Left lung (tissue), 10 donors: Measurements from ENCODE around the gene TBCD. TPM values are rescaled to one million over a fixed set of nuclear protein-coding genes. Genes with fewer than 3 reads are reported as not detected.
A peak's percentile ranks its signal among the peaks of the same experiment; 100 is the strongest.

Experiments
- ATAC-seq: fragments of 200-7000 bp; cut with Tn5 transposase; one replicate; pipeline ENCODE4 v1.9.1; 2020; ENCODE audit warnings: moderate library complexity
- DNase-seq, 4 donors: peaks; one replicate each; pipeline ENCODE4 v3.0.0-alpha.2; 2013 to 2020
- H3K27ac ChIP-seq, 2 donors: fragments of 200-600 bp; sonication (generic) in 1 of 2; one replicate each; pipeline versions ENCODE4 v1.5.0 to v1.8.0; 2020 to 2021
- H3K27me3 ChIP-seq, 2 donors: fragments of 200-600 bp; sonication (generic) in 1 of 2; one replicate each; pipeline versions ENCODE4 v1.5.0 to v1.8.0; 2020 to 2021
- H3K36me3 ChIP-seq, 2 donors: fragments of 200-600 bp; sonication (generic) in 1 of 2; one replicate each; pipeline versions ENCODE4 v1.5.0 to v1.8.0; 2020 to 2021
- H3K4me1 ChIP-seq, 2 donors: fragments of 200-600 bp; one replicate each; pipeline ENCODE4 v1.8.0; 2021
- H3K4me3 ChIP-seq, 2 donors: fragments of 200-600 bp; sonication (generic) in 1 of 2; one replicate each; pipeline versions ENCODE4 v1.5.0 to v1.8.0; 2020 to 2021; ENCODE audit warnings: mild to moderate bottlenecking in 1 of 2
- H3K9me3 ChIP-seq, 2 donors: fragments of 200-600 bp; sonication (generic) in 1 of 2; one replicate each; pipeline versions ENCODE4 v1.5.0 to v1.8.0; 2020 to 2021
- intact Hi-C, 2 donors: fragments of 100-400 bp; cut with DNase I; formaldehyde crosslinking; loops; one replicate each; pipeline versions ENCODE4 v1.11.2 to v1.14.2; 2022
- polyA plus RNA-seq, 6 donors: library from polyadenylated mRNA; unstranded; fragments of 120-200 nt; gene quantifications; one replicate each; pipeline ENCODE4 v1.2.1, GENCODE V29; 2013; ENCODE audit not compliant: insufficient read length in 6 of 6
- total RNA-seq, 2 donors: library from RNA; stranded (reverse); fragmentation: NEBNext Ultra II Directional; extraction: Animal tissue kit (Norgen Biotek cat#: 25700); gene quantifications; one replicate each; pipeline ENCODE4 v1.2.1, GENCODE V29; 2021
- TF ChIP-seq, protein P1 (sequence below), 2 donors: fragments of 200-600 bp; sonication (generic) in 1 of 2; IDR thresholded peaks; one replicate each; pipeline versions ENCODE4 v1.5.0 to v1.8.0; 2021; ENCODE audit warnings: antibody characterized with exemption in 2 of 2
- donor health status: DM: no; HTN: yes; CAD: no.
- donor health status: DM: no; HTN: no; CAD: no.

TBCD gene
- total and polyA plus RNA-seq, 8 donors, result 87.2 to 133 (median 104) TPM

DNA sequence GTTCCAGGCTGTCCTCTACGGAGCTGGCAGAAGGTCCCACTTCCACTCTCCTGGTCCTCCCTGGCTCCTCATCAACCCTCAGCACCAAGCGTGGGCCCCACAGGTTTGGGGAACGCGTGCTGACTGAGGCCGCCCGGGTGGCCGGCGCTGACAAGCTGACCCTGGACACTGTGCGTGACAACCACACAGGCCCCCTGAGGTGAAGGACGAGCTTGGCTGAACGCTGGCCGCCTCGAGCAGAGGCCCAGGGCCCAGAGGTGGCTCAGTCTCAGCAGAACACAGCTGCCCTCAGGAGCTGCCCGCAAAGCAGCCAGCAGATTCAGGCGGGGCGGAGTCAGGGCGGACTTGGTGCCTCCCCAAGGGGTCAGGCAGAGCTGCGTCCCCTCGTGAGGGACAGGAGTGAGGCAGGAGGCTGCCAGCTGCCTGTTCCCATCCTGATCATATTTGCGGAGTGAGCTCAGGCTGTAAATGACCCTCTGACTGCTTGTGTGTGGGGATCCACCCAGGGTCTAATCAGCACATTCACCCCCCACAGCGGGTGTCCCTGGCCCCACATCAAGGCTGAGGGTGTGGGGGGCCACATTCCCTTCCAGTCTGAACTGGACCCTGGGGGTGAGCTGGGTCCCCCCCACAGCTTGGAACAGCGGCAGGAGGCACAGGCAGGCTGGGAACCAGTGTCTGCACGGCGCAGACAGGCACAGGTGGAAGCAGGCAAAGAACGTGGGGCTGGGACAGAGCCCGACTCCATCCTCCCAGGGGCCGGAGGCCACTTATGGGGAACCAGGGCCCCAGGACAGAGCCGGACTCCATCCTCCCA, 222.5 kb downstream of the TBCD start:
- H3K36me3 ChIP-seq, result no peaks in the 10 kb centered on the region
- DNase-seq (peak in 1 of 4 donors; percentile 78), ATAC-seq (no peak)
- H3K4me1 ChIP-seq, result peaks cover 0 to 14% of the 10 kb centered on the region in 2 donors
- H3K9me3 ChIP-seq, result no peaks in the 10 kb centered on the region
- no peak overlapping the region for H3K4me3 ChIP-seq
- no peaks in the 10 kb centered on the region for H3K27me3 ChIP-seq
- no peak overlapping the region for H3K27ac ChIP-seq
- intact Hi-C loops, result no loop called here
- TF ChIP-seq, protein P1, sequence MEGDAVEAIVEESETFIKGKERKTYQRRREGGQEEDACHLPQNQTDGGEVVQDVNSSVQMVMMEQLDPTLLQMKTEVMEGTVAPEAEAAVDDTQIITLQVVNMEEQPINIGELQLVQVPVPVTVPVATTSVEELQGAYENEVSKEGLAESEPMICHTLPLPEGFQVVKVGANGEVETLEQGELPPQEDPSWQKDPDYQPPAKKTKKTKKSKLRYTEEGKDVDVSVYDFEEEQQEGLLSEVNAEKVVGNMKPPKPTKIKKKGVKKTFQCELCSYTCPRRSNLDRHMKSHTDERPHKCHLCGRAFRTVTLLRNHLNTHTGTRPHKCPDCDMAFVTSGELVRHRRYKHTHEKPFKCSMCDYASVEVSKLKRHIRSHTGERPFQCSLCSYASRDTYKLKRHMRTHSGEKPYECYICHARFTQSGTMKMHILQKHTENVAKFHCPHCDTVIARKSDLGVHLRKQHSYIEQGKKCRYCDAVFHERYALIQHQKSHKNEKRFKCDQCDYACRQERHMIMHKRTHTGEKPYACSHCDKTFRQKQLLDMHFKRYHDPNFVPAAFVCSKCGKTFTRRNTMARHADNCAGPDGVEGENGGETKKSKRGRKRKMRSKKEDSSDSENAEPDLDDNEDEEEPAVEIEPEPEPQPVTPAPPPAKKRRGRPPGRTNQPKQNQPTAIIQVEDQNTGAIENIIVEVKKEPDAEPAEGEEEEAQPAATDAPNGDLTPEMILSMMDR (IDR thresholded peaks at IDR 0.05), result no peak

DNA sequence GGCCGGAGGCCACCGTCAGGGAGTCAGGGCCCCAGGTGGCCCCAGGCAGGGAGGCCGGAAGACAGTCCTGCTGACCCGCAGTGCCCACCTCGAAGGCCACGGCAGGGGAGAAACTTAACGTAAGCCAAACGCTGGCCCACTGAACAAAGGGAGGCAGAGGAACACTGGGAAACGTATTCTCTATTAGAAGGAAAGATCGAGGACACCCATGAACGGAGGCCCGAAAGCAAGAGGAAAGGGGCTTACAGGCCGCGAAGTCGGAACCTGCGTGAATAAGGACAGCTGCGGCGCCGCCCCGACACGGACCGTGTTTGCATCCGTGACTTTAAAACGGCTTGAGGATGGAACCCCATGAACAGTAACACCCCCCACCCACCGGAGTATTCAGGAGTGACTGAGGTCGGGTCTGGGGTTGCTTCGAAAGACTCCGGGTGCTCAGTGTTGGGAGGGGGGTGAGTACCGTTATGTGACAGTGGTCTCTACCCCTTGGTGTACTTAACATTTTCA, 225.2 kb downstream of the TBCD start:
- TF ChIP-seq, protein P1 (IDR thresholded peaks at IDR 0.05), result no peak
- intact Hi-C loops, result no loop called here
- peak in 1 of 4 donors; percentile 61 for DNase-seq

DNA sequence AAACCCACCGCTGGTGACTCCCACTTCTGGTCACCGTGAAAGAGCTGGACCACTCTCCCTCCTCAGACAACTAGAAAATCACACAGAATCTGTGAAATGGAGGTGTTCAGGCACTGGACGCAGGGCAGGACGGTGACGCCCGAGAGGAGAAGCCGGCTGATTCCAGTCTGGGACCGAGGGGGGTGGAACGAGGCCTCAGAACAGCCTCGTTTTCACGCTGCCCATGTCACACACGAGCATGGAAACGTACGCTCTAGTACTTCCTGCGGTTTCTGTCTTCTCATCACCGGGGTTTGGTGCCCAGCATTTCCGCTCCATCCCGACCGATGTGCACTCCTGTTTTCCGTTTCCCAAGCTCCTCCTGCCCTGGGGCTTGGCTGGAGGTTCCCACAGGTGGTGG, 225.7 kb downstream of the TBCD start:
- ATAC-seq (no peak), DNase-seq (peak in 1 of 4 donors; percentile 26)
- TF ChIP-seq, protein P1 (IDR thresholded peaks at IDR 0.05), result no peak
- peaks cover 0 to 18% of the 10 kb centered on the region in 2 donors for H3K4me1 ChIP-seq
- H3K36me3 ChIP-seq, result no peaks in the 10 kb centered on the region
- no peaks in the 10 kb centered on the region for H3K9me3 ChIP-seq
- no peaks in the 10 kb centered on the region for H3K27me3 ChIP-seq
- intact Hi-C loops, result no loop called here
- no peak overlapping the region for H3K4me3 ChIP-seq
- no peak overlapping the region for H3K27ac ChIP-seq

More for the DNA sequence above, 225.2 kb downstream of the TBCD start:
- Histone ChIP-seq H3K9me3 (no peaks in the 10 kb centered on the region), H3K4me3 (no peak overlapping the region), H3K27me3 (no peaks in the 10 kb centered on the region), H3K27ac (no peak overlapping the region), H3K36me3 (no peaks in the 10 kb centered on the region), H3K4me1 (peaks cover 0 to 18% of the 10 kb centered on the region in 2 donors)
- no peak for ATAC-seq

DNA sequence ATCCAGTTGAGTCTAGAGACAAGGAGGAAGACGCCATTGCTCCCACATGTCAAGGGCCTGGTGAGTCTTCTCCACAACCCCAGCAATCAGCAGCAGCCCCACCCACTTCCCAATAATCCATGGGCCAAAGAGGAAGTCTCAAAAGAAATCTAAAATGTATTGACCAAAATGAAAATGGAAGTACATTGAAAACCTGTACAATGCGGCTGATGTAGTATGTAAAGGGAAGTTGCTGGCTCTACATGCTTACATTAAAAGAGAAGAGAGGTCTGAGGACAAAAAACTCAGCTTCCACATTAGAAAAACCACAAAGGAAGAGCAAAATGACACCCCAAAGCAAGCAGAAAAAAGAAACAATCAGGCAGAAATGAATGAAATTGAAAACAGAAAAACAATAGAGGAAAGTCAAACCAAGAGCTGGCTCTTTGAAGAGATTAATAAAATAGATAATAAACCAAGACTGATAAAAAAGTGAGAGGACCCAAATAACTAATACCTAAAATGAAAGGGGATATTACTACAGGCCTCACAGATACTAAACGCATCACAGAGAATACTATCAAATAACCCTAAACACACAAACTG, 227.0 kb downstream of the TBCD start:
- Histone ChIP-seq H3K4me3 (no peak overlapping the region), H3K36me3 (no peaks in the 10 kb centered on the region), H3K27ac (peak overlapping the region; percentile 2 to 80), H3K27me3 (no peaks in the 10 kb centered on the region), H3K9me3 (no peaks in the 10 kb centered on the region), H3K4me1 (peaks cover 0 to 18% of the 10 kb centered on the region in 2 donors)
- TF ChIP-seq, protein P1 (IDR thresholded peaks at IDR 0.05), result no peak
- ATAC-seq (peak; percentile 57), DNase-seq (peak in 1 of 4 donors; percentile 55)
- intact Hi-C loops, result no loop called here

DNA sequence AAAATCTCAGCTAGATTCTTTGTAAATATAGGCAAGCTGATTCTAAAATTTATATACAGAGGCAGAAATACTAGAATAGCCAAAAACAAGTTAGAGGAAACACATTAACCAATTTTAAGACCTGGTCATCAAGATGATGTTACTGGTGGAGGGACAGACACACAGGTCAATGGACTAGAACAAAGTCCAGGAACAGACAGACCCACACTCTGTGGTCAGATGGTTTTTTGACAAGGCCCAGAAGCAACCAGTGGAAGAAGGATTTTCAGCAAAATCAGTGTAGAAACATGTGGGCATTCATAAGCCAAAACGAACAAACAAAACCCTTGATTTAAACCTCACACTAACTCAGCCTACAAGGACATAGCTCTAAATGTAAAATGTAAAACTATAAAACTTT, 227.9 kb downstream of the TBCD start:
- DNase-seq, result no peak
- no peak for ATAC-seq
- Histone ChIP-seq H3K9me3 (no peaks in the 10 kb centered on the region), H3K27me3 (no peaks in the 10 kb centered on the region), H3K4me3 (no peak overlapping the region), H3K27ac (peak overlapping the region in 1 of 2 donors; percentile 80), H3K36me3 (no peaks in the 10 kb centered on the region), H3K4me1 (peaks cover 0 to 18% of the 10 kb centered on the region in 2 donors)
- TF ChIP-seq, protein P1 (IDR thresholded peaks at IDR 0.05), result no peak
- intact Hi-C loops, result no loop called here
